Right ventricle myocardium superior (tissue), 1 donor: ENCODE results near the gene C1orf21. TPM values are rescaled to one million over a fixed set of nuclear protein-coding genes. Genes with fewer than 3 reads are reported as not detected.

Experiments used
- ATAC-seq: fragments of 200-7000 bp; cut with Tn5 transposase; one replicate; pipeline ENCODE4 v1.9.1; 2020; ENCODE audit warnings: mild to moderate bottlenecking; ENCODE audit not compliant: poor library complexity
- DNase-seq: peaks from one replicate; pipeline ENCODE4 v3.0.0-alpha.2; 2020
- intact Hi-C: fragments of 100-400 bp; cut with DNase I; formaldehyde crosslinking; loops from one replicate; pipeline ENCODE4 v1.11.2; 2022
- total RNA-seq: library from RNA; stranded (reverse); fragmentation: NEBNext Ultra II Directional; extraction: Animal tissue kit (Norgen Biotek cat#: 25700); gene quantifications from one replicate; pipeline ENCODE4 v1.2.1, GENCODE V29; 2021
- donor health status: DM: no; HTN: yes; CAD: no; lungs with severe emphysema.

C1orf21 gene
- total RNA-seq, 1 donor from 2014 or later: 47.6 TPM

GRCh38 chr1:184427722-184428121 is 40.9 kb downstream of the C1orf21 start:
- ATAC-seq (no peak), DNase-seq (no peak)
- intact Hi-C loops: no loop called here

- intact Hi-C loops: no loop called here
- DNase-seq: no peak
- no peak for ATAC-seq
Observed at GRCh38 chr1:184428604-184429003, 41.8 kb downstream of the C1orf21 start.

- intact Hi-C loops: no loop called here
- ATAC-seq (no peak), DNase-seq (no peak)
Observed at GRCh38 chr1:184429335-184429734, 42.5 kb downstream of the C1orf21 start.

- intact Hi-C loops: no loop called here
- DNase-seq (no peak), ATAC-seq (no peak)
Observed at GRCh38 chr1:184433956-184434502, 47.2 kb downstream of the C1orf21 start.

GRCh38 chr1:184437291-184437690 is 50.5 kb downstream of the C1orf21 start:
- ATAC-seq (no peak), DNase-seq (no peak)
- intact Hi-C loops: no loop called here

GRCh38 chr1:184438363-184438762 is 51.5 kb downstream of the C1orf21 start:
- DNase-seq (no peak), ATAC-seq (peak; percentile 23)
- intact Hi-C loops: no loop called here

- DNase-seq (no peak), ATAC-seq (no peak)
- intact Hi-C loops: no loop called here
Observed at GRCh38 chr1:184442260-184442659, 55.4 kb downstream of the C1orf21 start.

- DNase-seq: no peak
- ATAC-seq: no peak
- intact Hi-C loops: no loop called here
Observed at GRCh38 chr1:184443201-184443600, 56.4 kb downstream of the C1orf21 start.

GRCh38 chr1:184443624-184444023 is 56.8 kb downstream of the C1orf21 start:
- intact Hi-C loops: no loop called here
- no peak for DNase-seq
- peak; percentile 14 for ATAC-seq

- DNase-seq (no peak), ATAC-seq (no peak)
- intact Hi-C loops: no loop called here
Observed at GRCh38 chr1:184445997-184446396, 59.2 kb downstream of the C1orf21 start.

- ATAC-seq (no peak), DNase-seq (no peak)
- intact Hi-C loops: no loop called here
Observed at GRCh38 chr1:184447651-184448185, 60.9 kb downstream of the C1orf21 start.

GRCh38 chr1:184449916-184450315 is 63.1 kb downstream of the C1orf21 start:
- ATAC-seq (no peak), DNase-seq (no peak)
- intact Hi-C loops: no loop called here

- ATAC-seq: no peak
- intact Hi-C loops: no loop called here
- DNase-seq: no peak
Observed at GRCh38 chr1:184455786-184456185, 69.0 kb downstream of the C1orf21 start.

- intact Hi-C loops: no loop called here
- ATAC-seq (no peak), DNase-seq (no peak)
Observed at GRCh38 chr1:184456189-184456588, 69.4 kb downstream of the C1orf21 start.

GRCh38 chr1:184457500-184457899 is 70.7 kb downstream of the C1orf21 start:
- intact Hi-C loops: no loop called here
- ATAC-seq: no peak
- no peak for DNase-seq

- ATAC-seq (no peak), DNase-seq (no peak)
- intact Hi-C loops: no loop called here
Observed at GRCh38 chr1:184461321-184461720, 74.5 kb downstream of the C1orf21 start.

GRCh38 chr1:184462155-184462554 is 75.3 kb downstream of the C1orf21 start:
- intact Hi-C loops: no loop called here
- ATAC-seq (peak; percentile 44), DNase-seq (no peak)

- ATAC-seq: no peak
- DNase-seq: no peak
- intact Hi-C loops: no loop called here
Observed at GRCh38 chr1:184462990-184463389, 76.2 kb downstream of the C1orf21 start.

GRCh38 chr1:184463680-184464079 is 76.9 kb downstream of the C1orf21 start:
- no peak for DNase-seq
- intact Hi-C loops: no loop called here
- ATAC-seq: no peak

GRCh38 chr1:184464757-184465156 is 77.9 kb downstream of the C1orf21 start:
- ATAC-seq (no peak), DNase-seq (no peak)
- intact Hi-C loops: no loop called here

GRCh38 chr1:184465489-184466146 is 78.8 kb downstream of the C1orf21 start:
- no peak for DNase-seq
- peak; percentile 72 for ATAC-seq
- intact Hi-C loops: no loop called here
